ENCODE measurements around the gene SLC16A5.
"Not testable (repeated sequence)": the region's sequence is repeated elsewhere in the genome, so short reads cannot be mapped to it uniquely, and the experiment has no call there.

Gene SLC16A5

GRCh38 chr17:75064040-75064439, 23.7 kb upstream of the SLC16A5 start:
- DNase-seq (ENCODE audit: low spot score): no peak

- DNase-seq (ENCODE audit: low spot score): no peak
These were observed 23.3 kb upstream of the SLC16A5 start for GRCh38 chr17:75064460-75064859.

GRCh38 chr17:75064867-75065561, 22.7 kb upstream of the SLC16A5 start:
- DNase-seq (ENCODE audit: low spot score): no peak

GRCh38 chr17:75065562-75066151, 22.1 kb upstream of the SLC16A5 start:
- DNase-seq (ENCODE audit: low spot score): no peak

GRCh38 chr17:75067856-75068255, 19.9 kb upstream of the SLC16A5 start:
- peak; percentile 51 for DNase-seq (ENCODE audit: low spot score)

- DNase-seq (ENCODE audit: low spot score): no peak
These were observed 19.0 kb upstream of the SLC16A5 start for GRCh38 chr17:75068750-75069149.

- no peak for DNase-seq (ENCODE audit: low spot score)
These were observed 18.0 kb upstream of the SLC16A5 start for GRCh38 chr17:75069783-75070182.

- DNase-seq (ENCODE audit: low spot score): not testable (repeated sequence)
These were observed 16.1 kb upstream of the SLC16A5 start for GRCh38 chr17:75071478-75072271.

GRCh38 chr17:75072909-75073308, 14.8 kb upstream of the SLC16A5 start:
- DNase-seq (ENCODE audit: low spot score): not testable (repeated sequence)

GRCh38 chr17:75073618-75074047, 14.1 kb upstream of the SLC16A5 start:
- no peak for DNase-seq (ENCODE audit: low spot score)

GRCh38 chr17:75074532-75074931, 13.2 kb upstream of the SLC16A5 start:
- DNase-seq (ENCODE audit: low spot score): no peak

- DNase-seq (ENCODE audit: low spot score): no peak
These were observed 12.0 kb upstream of the SLC16A5 start for GRCh38 chr17:75075597-75076336.

GRCh38 chr17:75077072-75077495, 10.7 kb upstream of the SLC16A5 start:
- DNase-seq (ENCODE audit: low spot score): no peak

GRCh38 chr17:75077496-75078283, 10.1 kb upstream of the SLC16A5 start:
- DNase-seq (ENCODE audit: low spot score): peak; percentile 40

GRCh38 chr17:75078284-75079022, 9.3 kb upstream of the SLC16A5 start:
- DNase-seq (ENCODE audit: low spot score): no peak

GRCh38 chr17:75079023-75079373, 8.8 kb upstream of the SLC16A5 start:
- no peak for DNase-seq (ENCODE audit: low spot score)

- DNase-seq (ENCODE audit: low spot score): no peak
These were observed 5.9 kb upstream of the SLC16A5 start for GRCh38 chr17:75081611-75082540.

- no peak for DNase-seq (ENCODE audit: low spot score)
These were observed 5.1 kb upstream of the SLC16A5 start for GRCh38 chr17:75082683-75083082.

- DNase-seq (ENCODE audit: low spot score): peak; percentile 49
These were observed 3.6 kb upstream of the SLC16A5 start for GRCh38 chr17:75084039-75084660.
